NCI-H345 treated with DMSO at 0.1 percent for 48 hours (cell line): ENCODE data around the gene WBP4.
A peak's percentile ranks its signal among the peaks of the same experiment; 100 is the strongest.
"Not testable (repeated sequence)": the region's sequence is repeated elsewhere in the genome, so short reads cannot be mapped to it uniquely, and the experiment has no call there.

Source experiments
- DNase-seq: peaks from one replicate; lab custom pipeline; 2025; ENCODE audit not compliant: unreplicated experiment; lab: John Stamatoyannopoulos, UW

Gene WBP4

GRCh38 chr13:41061075-41061913, at the start of gene WBP4:
Gene WBP4 (plus strand): TSS chr13:41061509. CDS start chr13:41061674, 165 bp downstream.
- DNase-seq: peak; percentile 81

DNA sequence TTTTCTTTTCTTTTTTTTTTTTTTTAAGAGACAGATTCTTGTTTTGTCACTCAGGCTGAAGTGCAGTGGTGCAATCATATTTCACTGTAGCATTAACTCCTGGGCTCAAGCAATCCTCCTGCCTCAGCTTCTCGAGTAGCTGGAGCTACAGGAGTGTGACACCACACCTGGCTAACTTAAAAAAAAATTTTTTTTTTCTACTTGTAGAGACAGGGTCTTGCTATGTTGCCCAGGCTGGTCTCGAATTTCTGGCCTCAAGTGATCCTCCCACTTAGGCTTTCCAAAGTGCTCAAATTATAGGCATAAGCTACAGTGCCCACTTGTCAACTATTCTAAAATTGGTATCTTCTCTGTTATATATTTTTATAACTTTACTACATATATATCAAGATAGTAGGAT, 48.8 kb upstream of the WBP4 start:
- DNase-seq: no peak

- DNase-seq: no peak
Measured at GRCh38 chr13:41013835-41014234, 47.5 kb upstream of the WBP4 start.

- no peak for DNase-seq
Measured at GRCh38 chr13:41015920-41016319, 45.4 kb upstream of the WBP4 start.

DNA sequence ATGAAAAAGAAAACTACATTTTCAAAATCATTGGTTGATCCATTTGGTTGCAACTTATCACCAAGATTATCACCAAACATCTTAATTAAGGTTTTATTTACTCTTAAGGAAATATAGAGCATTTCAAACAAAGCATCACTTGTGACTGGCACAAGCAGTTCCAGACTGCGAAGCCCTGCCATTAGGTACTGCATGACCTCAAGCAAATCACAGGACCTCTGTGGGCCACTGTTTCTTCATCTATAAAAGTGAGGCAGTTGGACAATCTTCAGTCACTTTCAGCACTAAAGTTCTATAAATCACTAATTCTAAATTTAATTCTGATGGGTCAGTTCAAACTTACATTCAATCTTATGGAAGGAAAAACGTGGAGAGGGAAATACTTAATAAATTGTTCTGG, 44.1 kb upstream of the WBP4 start:
- no peak for DNase-seq

DNA sequence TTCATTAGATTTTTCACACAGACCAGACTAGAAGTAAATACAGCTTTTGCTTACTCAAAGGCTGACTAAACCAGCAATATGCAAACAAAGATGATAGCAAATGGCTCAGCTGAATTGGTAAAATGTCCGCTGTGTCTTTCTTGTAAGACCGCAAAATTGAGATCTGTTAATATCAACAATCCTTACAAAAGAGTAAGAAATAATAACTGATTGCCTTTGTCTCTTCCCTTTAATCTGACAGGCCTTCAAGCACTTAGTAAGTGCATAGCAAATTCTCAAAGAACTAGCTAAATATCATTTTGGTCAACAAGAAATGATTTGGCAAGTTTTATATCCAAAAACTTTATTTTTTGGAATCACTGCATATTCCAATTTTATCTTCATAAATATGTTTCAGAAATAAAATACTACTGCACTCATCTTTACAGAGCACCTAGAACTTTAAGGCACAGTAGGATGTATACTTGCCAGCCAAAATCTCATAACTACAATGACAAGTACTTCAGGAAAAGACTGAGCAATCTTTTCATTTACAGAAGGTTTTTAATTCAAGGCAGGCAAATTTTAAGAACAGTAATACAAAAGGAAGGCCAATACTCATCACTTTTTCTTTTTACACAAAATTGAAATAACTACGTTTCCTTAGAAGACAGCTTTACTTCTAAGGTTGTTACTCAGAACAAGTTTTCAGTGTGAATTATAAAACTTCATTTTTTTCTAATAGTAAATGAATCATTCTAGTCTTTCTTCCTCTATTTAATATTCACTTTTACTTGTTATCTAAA, 43.3 kb upstream of the WBP4 start:
- no peak for DNase-seq

GRCh38 chr13:41018602-41018948, 42.7 kb upstream of the WBP4 start:
- no peak for DNase-seq

DNA sequence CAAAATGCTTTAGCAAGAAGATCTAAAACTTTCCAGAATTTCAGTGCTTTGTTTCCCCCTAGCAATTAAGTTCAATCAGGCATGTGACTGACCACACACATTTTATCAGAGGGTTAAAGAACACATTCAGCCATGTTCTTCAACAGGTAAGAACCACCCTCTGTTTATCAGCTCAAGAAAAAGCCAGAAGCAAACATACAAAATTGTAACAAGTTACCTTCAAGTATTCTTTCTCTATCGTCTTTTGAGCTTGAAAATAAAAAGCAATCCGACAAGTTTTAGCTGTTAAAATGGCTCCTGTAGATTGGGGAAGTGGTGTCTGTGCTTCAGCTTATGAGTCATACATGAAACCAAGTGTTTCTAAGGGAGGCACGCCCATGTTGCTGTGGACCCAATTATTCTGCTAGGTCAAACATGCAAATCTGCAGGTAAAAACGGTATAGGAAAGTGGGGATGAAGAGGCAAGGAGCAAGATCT, 42.3 kb upstream of the WBP4 start, which contains the start of gene ELF1:
ELF1 (minus strand) TSS at position 306 of the 477 bp plus-strand sequence. CDS start 37,262 bp downstream, outside the sequence.
- DNase-seq: no peak

- no peak for DNase-seq
Measured at GRCh38 chr13:41019578-41020347, 41.5 kb upstream of the WBP4 start.

DNA sequence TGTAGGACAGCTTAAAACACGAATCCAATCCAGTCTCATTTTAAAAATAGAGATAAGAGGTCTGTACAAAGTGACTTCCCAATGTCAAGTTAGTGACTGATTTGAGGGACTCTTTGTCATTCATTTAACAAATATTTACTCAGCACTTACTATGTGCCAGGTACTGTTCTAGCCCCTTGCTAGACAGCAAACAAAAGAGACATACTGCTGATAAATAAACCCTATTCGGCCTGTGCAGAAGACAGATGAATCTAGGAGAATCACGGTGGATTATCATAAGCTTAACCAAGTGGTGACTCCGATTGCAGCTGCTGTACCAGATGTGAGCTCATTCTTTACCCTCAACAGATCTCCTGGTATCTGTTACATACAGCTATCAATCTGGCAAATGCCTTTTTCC, 35.8 kb upstream of the WBP4 start:
- DNase-seq: peak; percentile 25

GRCh38 chr13:41026788-41027187, 34.5 kb upstream of the WBP4 start:
- DNase-seq: no peak

DNA sequence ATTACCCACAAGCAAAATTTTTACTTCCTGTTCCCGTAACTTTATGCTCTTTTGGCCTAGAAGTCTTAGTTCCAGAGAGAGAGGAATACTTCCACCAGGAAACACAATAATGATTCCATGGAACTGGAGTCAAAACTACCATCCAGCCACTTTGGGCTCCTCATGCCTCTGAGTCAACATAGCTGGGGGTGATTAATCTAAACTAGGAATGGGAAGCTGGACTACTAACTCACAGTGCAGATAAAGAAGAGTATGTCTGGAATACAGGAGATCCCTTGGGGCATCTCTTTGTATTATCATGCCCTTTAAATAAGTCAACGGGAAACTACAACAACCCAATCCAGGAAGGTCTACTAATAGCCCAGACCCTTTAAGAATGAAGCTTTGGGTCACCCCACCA, 33.3 kb upstream of the WBP4 start:
- no peak for DNase-seq

GRCh38 chr13:41029629-41030028, 31.7 kb upstream of the WBP4 start:
- DNase-seq: no peak

DNA sequence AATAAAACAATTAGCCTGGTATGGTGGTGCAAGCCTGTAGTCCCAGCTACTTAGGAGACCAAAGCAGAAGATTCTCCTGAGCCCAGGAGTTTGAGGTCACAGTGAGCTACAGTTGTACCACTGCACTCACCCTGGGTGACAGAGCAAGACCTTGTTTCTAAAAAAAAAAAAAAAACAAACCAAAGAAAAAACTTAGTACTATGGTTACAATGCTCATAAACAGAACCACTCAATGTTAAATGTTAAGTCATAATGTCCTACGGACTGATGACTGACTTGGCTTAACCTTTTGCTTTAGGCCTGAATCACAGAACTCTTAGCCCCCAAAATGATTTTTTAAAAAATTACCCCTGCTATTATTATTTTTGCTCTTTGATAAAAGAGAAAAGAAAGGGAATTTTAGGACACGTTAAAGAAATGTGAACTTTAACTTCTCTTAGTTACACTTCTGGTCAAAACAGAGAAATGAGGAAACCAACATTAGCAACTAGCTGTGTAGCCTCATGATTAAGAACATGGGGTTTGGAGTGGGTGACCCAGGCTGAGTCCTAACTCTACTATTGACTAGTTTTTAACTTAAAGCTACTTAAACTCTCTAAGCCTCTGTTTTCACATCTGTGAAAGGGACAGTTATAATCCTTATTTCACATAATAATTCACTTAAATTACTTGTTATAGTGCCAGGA, 28.5 kb upstream of the WBP4 start:
- DNase-seq: no peak

DNA sequence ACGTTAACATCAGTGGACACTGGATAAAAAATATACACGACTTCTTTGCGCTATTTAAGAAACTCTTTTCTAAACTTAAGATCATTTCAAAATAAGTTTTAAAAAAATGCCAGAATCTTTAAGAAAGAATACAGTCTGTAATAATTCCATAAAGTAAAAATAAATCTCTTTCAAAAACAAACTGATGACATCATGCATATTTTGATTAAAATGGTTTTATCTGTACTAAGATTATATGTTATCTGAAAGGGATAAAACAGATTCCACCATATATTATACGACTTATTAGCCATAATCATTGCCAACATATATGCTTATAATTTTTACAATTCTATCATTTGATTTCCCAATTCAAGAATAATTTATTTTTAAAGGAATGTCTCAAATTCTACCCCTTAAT, 26.9 kb upstream of the WBP4 start:
- DNase-seq: no peak

- no peak for DNase-seq
Measured at GRCh38 chr13:41034881-41035280, 26.4 kb upstream of the WBP4 start.

DNA sequence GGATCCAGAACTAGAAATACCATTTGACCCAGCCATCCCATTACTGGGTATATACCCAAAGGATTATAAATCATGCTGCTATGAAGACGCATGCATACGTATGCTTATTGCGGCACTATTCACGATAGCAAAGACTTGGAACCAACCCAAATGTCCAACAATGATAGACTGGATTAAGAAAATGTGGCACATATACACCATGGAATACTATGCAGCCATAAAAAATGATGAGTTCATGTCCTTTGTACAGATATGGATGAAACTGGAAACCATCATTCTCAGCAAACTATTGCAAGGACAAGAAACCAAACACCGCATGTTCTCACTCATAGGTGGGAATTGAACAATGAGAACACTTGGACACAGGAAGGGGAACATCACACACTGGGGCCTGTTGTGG, 24.8 kb upstream of the WBP4 start:
- not testable (repeated sequence) for DNase-seq

GRCh38 chr13:41039746-41040145, 21.6 kb upstream of the WBP4 start:
- DNase-seq: no peak

DNA sequence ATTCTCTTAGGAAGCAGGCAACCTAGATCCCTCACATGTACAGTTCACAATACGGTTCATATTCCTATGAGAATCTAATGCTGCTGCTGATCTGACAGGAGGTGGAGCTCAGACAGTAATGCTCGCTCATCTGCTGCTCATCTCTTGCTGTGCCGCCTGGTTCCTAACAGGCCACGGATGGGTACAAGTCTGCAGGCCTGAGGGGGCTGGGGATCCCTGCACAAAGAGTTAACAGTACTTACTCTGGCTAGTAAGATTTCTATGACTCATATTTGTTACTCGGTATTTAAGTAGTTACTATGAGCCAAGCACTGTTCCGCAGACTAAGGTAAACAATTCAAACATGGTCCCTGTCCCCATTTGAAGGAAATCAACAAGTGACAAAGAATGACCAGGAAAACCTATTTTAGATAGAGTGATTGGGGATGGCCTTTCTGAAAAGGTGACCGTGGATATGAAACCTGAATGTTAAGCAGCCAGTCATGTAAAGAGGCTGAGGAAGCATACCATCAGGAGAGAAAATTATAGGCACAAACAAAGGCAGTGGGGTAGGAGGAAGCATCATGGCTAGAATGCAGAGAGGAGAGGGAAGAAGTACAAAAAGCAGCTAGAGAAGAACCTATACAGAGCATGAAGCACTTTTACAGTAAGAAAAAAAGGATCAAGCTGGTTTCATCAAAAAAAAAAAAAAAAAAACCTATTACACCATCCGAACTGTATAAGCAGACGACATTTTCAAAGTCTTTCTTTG, 20.6 kb upstream of the WBP4 start:
- DNase-seq: no peak

DNA sequence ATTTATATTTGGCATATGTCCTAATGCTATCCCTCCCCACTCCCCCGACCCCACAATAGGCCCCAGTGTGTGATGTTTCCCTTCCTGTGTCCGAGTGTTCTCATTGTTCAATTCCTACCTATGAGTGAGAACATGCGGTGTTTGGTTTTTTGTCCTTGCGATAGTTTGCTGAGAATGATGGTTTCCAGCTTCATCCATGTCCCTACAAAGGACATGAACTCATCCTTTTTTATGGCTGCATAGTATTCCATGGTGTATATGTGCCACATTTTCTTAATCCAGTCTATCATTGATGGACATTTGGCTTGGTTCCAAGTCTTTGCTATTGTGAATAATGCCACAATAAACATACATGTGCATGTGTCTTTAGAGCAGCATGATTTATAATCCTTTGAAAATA, 18.9 kb upstream of the WBP4 start:
- DNase-seq: not testable (repeated sequence)
